Breast epithelium (tissue), 4 donors: Measurements from ENCODE around the gene AHDC1. TPM values are rescaled to one million over a fixed set of nuclear protein-coding genes. Genes with fewer than 3 reads are reported as not detected.

ENCODE experiments used
- DNase-seq, 2 donors: peaks; one replicate each; pipeline ENCODE4 v3.0.0-alpha.2; 2019; ENCODE audit warnings: low spot score in 2 of 2
- H3K27ac ChIP-seq, 2 donors: fragments of 200-600 bp; sonication (generic) in 1 of 2; one replicate each; pipeline ENCODE4 v1.5.1; 2016 to 2019; ENCODE audit warnings: mild to moderate bottlenecking in 1 of 2
- H3K27me3 ChIP-seq, 2 donors: fragments of 200-600 bp; sonication (generic) in 1 of 2; one replicate each; pipeline versions ENCODE4 v1.5.1 to v1.6.0; 2017 to 2019; ENCODE audit warnings: control low read depth in 1 of 2, mild to moderate bottlenecking in 1 of 2
- H3K36me3 ChIP-seq: fragments of 200-600 bp; one replicate; pipeline ENCODE4 v1.5.1; 2019
- H3K4me1 ChIP-seq, 2 donors: fragments of 200-600 bp; sonication (generic); one replicate each; pipeline ENCODE4 v1.5.1; 2016 to 2019; ENCODE audit warnings: control low read depth in 1 of 2
- H3K4me3 ChIP-seq, 3 donors: fragments of 200-600 bp; sonication (generic); 1 replicate in 2 of 3; 2 replicates in 1 of 3; pipeline ENCODE4 v1.5.1; 2016 to 2019; ENCODE audit warnings: mild to moderate bottlenecking in 3 of 3, moderate library complexity in 2 of 3
- H3K9me3 ChIP-seq, 2 donors: fragments of 200-600 bp; sonication (generic) in 1 of 2; one replicate each; pipeline ENCODE4 v1.5.1; 2016 to 2019; ENCODE audit warnings: control low read depth in 1 of 2
- POLR2A ChIP-seq: fragments of 450-650 bp; IDR thresholded peaks from one replicate; pipeline ENCODE4 v1.6.1; 2016; ENCODE audit warnings: antibody characterized with exemption, mild to moderate bottlenecking, moderate library complexity
- POLR2AphosphoS5 ChIP-seq, 3 donors: sonication (generic); formaldehyde crosslinking; IDR thresholded peaks; one replicate each; pipeline ENCODE4 v1.6.1; 2017; ENCODE audit warnings: antibody characterized with exemption in 3 of 3
- intact Hi-C: fragments of 100-400 bp; cut with DNase I; formaldehyde crosslinking; loops from one replicate; pipeline ENCODE4 v1.15.1; 2023; ENCODE audit warnings: low total_unique reads
- total RNA-seq, 3 donors: library from RNA; depleted of rRNA; stranded (reverse); fragments of >200 nt; gene quantifications; one replicate each; pipeline ENCODE4 v1.1.0, GENCODE V29; 2016
- TF ChIP-seq, protein P1 (sequence below), 3 donors: fragments of 450-650 bp; IDR thresholded peaks; one replicate each; pipeline ENCODE4 v1.5.1; 2016 to 2017; ENCODE audit warnings: antibody characterized with exemption in 3 of 3, mild to moderate bottlenecking in 3 of 3, moderate library complexity in 3 of 3

Gene AHDC1
- total RNA-seq, 3 donors from 2014 or later, result 10.7 to 17.1 (median 15.4) TPM

DNA sequence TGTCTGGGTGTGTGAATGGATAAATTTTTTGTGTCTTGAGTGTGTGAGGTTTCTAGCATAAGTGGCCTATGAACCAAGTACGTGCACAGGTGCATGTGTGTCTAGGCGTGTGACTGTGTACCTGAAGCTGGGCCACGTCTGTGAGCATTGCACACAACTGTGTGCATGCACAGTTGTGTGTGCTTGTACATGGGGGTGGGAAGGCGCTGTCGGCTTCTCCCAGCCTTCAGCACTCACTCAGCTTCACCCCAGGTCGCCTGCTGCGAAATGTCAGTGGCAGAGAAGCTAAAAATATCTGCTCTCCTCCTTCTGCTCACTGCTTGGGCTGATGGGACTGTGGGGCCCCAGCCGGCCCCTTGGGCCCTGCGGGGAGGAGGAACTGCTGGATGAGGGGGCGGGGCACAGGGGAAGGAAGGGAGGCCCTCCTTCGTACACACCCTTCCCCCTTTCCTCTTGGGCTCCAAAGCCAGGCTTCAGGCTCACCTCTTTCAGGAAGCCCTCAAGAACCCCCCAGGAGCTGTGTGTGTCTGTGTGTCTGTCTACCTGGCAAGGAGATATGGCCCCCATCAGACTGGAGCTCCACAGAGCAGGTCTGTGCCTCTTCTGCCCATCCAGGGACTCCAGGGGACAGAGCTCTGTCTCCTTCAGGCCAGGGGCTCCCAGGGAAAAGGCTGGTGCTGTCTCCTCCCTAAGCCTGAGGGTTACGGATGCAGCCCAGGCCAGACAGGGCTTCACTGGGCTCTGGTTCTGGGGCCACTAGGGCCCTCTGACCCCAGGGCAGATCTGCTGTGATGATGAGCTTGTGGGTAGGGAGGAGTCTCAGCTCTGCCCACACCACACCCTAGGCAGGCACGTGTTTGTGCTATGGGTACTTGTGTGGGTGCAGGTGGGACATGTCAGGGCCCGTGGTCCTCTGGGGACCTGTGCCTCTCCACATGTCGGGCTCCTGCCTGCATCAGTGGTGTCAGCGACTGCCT lies 78.4 kb downstream of the AHDC1 start:
- Histone ChIP-seq H3K36me3 (no peaks in the 10 kb centered on the region), H3K9me3 (no peaks in the 10 kb centered on the region), H3K27me3 (no peaks in the 10 kb centered on the region), H3K4me3 (peak overlapping the region in 1 of 3 donors; percentile 33), H3K27ac (peak overlapping the region; percentile 94 to 97), H3K4me1 (peaks cover 29 to 33% of the 10 kb centered on the region in 2 donors)
- TF ChIP-seq, protein P1, sequence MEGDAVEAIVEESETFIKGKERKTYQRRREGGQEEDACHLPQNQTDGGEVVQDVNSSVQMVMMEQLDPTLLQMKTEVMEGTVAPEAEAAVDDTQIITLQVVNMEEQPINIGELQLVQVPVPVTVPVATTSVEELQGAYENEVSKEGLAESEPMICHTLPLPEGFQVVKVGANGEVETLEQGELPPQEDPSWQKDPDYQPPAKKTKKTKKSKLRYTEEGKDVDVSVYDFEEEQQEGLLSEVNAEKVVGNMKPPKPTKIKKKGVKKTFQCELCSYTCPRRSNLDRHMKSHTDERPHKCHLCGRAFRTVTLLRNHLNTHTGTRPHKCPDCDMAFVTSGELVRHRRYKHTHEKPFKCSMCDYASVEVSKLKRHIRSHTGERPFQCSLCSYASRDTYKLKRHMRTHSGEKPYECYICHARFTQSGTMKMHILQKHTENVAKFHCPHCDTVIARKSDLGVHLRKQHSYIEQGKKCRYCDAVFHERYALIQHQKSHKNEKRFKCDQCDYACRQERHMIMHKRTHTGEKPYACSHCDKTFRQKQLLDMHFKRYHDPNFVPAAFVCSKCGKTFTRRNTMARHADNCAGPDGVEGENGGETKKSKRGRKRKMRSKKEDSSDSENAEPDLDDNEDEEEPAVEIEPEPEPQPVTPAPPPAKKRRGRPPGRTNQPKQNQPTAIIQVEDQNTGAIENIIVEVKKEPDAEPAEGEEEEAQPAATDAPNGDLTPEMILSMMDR (IDR thresholded peaks at IDR 0.05), result no peak
- TF ChIP-seq POLR2AphosphoS5 (IDR thresholded peaks at IDR 0.05) (no peak), POLR2A (no peak)
- DNase-seq, result no peak
- intact Hi-C loops, result no loop called here

DNA sequence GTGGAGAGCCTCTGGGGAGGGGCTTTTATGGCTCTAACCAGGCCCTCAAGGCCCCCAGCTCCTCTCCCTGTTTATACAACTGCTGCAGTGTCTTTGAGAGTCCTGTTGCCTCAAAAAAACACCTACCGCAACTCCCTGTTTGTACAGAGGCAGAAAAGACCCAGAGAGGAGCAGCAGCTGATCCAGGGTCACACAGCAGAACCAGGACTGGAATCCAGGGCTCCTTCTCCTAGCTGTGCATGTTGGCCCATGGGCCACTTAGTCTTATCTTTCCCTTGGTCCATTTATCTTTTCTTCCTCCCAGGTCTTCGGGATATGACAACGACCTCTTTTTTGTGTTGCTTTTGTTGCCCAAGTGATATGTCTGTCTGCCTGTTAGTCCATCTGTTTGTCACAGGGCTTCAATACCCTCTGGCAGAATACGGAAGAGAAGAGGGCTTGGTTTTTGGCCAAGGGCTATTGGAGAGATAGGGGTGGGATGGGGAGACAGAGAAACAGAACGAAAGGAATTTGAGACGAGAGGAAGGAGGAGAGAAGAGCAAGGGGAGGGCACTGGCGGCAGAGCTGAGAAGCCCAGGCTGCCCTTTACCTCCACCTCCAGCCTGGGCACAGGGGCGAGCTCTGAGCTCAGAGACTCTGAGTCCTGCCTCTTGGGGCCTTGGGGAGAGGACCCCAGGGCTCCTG lies 80.5 kb downstream of the AHDC1 start:
- intact Hi-C loops, result loop anchor here (2.0 to 5.0 kb wide), 2 partner anchors 71 to 1151 kb away; partner anchors contain the start of gene ZNF683
- H3K4me3 ChIP-seq, result peak overlapping the region in 2 of 3 donors; percentile 5 to 33
- H3K27ac ChIP-seq, result peak overlapping the region; percentile 52 to 82

DNA sequence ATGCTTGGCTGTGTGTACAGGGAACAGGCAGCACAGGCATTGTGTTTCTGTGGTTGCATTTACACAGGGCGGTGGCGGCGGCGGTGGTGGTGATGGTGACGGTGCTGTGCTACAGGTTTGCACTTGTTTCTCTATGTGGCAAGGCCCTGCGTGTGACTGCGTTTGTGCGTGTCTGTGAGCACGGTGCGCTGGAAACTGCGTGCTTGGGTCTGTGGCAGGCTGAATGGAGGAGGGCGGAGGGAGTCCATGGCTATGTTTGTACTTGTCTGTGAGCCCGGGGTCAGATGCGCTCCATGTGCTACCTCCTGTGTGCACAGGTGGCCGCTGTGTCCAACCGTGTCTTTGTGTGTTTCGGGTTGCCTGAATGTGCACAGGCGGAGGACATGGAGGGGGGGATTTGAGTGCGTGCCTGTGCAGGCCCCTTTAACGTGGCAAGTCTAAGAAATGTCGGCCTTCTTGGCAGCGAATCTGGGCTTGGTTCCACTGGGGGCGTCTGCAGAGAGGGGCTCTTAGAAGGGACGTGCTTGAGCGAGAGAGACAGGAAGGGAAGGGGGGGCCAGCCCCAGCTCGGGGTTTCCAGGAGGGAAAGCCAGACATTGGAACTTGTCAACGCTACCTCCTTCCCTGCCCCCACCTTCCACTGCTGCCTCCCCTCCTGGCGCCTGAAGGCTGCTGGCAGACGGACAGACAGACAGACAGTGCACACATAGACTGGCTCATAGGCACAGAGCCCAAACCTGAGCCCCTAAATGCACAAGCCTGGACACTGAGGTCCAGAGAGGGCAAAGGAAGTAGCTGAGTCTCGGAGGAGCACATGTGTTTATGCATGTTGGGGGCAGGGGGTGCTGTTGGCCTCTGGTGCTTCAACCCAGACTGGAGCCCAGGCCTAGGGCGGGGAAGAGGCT lies 81.3 kb downstream of the AHDC1 start:
- peak overlapping the region; percentile 52 to 82 for H3K27ac ChIP-seq
- intact Hi-C loops, result loop anchor here (2.0 to 5.0 kb wide), 2 partner anchors 72 to 1150 kb away; partner anchors contain the start of gene ZNF683
- peak in 1 of 2 donors; percentile 62 for DNase-seq

More for the DNA sequence above, 80.5 kb downstream of the AHDC1 start:
- H3K27me3 ChIP-seq, result no peaks in the 10 kb centered on the region
- H3K36me3 ChIP-seq, result no peaks in the 10 kb centered on the region
- peaks cover 26 to 37% of the 10 kb centered on the region in 2 donors for H3K4me1 ChIP-seq
- TF ChIP-seq POLR2AphosphoS5 (IDR thresholded peaks at IDR 0.05) (no peak), POLR2A (no peak)
- TF ChIP-seq, protein P1 (IDR thresholded peaks at IDR 0.05), result no peak
- DNase-seq, result no peak
- H3K9me3 ChIP-seq, result no peaks in the 10 kb centered on the region

DNA sequence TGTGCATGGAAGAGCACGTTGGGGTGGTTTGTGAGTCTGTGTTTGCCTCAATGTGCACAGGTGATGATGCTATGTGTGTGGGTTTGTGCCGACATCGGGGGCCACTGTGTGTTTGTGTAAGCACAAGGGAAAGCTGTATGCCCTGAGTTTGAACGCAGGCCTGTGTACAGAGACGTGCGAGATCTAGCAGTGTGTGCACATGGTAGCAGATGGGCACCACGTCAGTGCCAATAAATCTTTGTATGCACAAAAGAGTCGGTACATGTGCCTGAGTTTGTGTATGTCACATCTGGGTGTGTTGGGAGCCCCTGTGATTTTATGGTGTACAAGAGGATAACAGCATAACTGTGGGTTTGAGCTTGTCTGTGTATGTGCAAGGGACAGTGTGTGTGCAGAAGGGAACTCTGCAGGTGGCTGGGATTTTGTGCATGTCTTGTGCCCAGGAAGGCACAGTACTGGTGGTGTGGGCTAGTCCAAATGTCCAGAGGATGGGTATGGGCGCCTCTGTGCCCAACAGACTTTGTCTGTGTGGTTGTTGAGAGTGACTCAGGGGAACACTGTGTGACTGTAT lies 82.0 kb downstream of the AHDC1 start:
- peak overlapping the region; percentile 75 to 82 for H3K27ac ChIP-seq
- peak overlapping the region in 2 of 3 donors; percentile 5 to 42 for H3K4me3 ChIP-seq
- DNase-seq, result no peak
- intact Hi-C loops, result loop anchor here (2.0 to 5.0 kb wide), 2 partner anchors 73 to 1150 kb away; partner anchors contain the start of gene ZNF683
- H3K4me1 ChIP-seq, result peaks cover 21 to 27% of the 10 kb centered on the region in 2 donors
- no peaks in the 10 kb centered on the region for H3K27me3 ChIP-seq
- no peaks in the 10 kb centered on the region for H3K9me3 ChIP-seq
- TF ChIP-seq, protein P1 (IDR thresholded peaks at IDR 0.05), result no peak
- TF ChIP-seq POLR2A (no peak), POLR2AphosphoS5 (IDR thresholded peaks at IDR 0.05) (no peak)
- no peaks in the 10 kb centered on the region for H3K36me3 ChIP-seq

More for the DNA sequence above, 81.3 kb downstream of the AHDC1 start:
- H3K27me3 ChIP-seq, result no peaks in the 10 kb centered on the region
- H3K4me1 ChIP-seq, result peaks cover 26 to 31% of the 10 kb centered on the region in 2 donors
- H3K9me3 ChIP-seq, result no peaks in the 10 kb centered on the region
- TF ChIP-seq, protein P1 (IDR thresholded peaks at IDR 0.05), result peak in 1 of 3 donors; percentile 8
- TF ChIP-seq POLR2A, result no peak
- H3K36me3 ChIP-seq, result no peaks in the 10 kb centered on the region
- peak overlapping the region in 2 of 3 donors; percentile 5 to 33 for H3K4me3 ChIP-seq
